ENCODE measurements around the gene XYLT2. TPM values are rescaled to one million over a fixed set of nuclear protein-coding genes. Genes with fewer than 3 reads are reported as not detected.
"Not testable (repeated sequence)": the region's sequence is repeated elsewhere in the genome, so short reads cannot be mapped to it uniquely, and the experiment has no call there.

XYLT2 gene
- 10.6 and 14.3 TPM in 2 replicates for polyA plus RNA-seq (2014; cell fraction: cytosol; rRNA removed)
- polyA plus RNA-seq (2014; cell fraction: nucleus; rRNA removed) = 24.7 and 25.6 TPM in 2 replicates

DNA sequence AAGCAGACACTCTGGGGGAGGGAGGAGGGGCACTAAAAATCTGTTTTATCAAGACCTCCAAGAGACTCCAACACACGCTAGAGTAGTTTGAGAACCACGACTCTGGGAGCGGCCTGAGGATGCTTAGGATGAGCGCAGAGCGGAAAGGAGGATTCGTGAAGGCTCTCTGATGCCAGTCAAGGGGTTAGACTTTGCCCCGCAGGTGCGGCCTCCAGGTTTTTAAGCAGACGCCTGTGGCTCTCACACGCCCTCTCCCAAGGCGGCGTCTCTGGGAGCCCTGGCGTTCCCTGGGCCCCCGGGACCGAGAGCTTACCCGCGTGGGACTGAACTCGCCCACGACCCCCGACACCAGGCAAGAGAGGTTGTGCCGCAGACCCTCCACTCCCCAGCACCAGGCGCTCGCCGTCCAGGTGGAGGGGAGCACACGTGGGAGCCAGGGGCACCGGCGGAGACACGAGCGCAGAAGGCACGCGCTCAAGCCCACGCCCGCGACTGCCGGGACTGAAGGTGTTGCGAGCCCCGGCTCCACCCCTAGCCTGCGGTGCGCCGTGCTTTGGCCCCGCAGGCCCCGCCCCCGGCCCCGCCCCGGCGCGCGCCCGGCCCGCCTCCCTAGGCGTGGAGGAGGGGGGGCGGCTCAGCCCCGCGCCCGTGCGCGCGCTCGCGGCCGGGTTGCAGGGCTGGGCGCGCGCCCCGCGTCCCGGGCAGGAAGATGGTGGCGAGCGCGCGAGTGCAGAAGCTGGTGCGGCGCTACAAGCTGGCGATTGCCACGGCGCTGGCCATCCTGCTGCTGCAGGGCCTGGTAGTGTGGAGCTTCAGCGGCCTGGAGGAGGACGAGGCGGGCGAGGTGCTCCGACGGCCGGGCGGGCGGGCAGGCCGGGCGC is at the start of gene XYLT2:
Gene XYLT2, plus strand, starts transcription at position 695 of the 881 bp plus-strand sequence. Its CDS starts 15 bp downstream, at position 710.
- peak; percentile 79 for DNase-seq (ENCODE audit: low spot score)

DNA sequence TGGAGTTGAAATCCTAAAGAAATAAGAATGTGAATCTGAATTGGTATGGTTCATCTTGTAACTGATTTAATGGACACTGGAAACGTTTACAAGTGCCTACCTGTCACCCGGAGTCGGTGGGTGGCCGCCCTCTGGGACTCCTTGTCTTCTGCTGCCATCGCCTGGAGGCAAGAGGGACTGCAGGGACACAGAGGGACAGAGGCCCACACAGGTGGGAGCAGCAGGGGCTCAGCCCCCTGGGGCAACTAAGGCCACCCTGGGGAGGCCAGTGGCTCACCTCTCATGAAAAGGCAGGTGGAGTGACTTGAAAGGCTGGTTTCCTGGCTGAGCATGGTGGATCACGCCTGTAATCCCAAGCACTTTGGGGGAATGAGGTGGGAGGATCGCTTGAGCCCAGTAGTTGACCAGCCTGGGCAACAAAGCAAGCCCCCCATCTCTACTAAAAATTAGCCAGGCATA is 48.5 kb upstream of the XYLT2 start:
- peak; percentile 68 for DNase-seq (ENCODE audit: low spot score)

DNA sequence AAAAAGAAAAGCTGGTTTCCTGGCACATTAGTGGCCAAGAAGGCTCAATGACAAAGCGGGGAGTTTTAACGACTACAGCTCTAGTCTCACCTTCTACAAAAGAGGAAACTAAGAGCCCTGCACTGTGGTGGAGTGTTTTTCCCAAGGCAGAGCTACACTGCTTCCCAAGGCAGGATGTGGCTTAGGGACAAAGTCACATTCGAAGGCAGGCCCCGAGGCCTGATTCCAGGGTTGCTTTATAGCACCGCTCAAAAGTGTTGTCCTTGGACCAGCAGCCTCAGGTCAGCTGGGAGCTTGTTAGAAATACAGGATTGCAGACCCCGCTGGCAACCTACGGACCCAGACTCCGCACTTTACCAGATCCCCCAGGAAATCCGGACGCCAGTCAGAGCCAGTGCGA is 47.9 kb upstream of the XYLT2 start:
- no peak for DNase-seq (ENCODE audit: low spot score)

DNA sequence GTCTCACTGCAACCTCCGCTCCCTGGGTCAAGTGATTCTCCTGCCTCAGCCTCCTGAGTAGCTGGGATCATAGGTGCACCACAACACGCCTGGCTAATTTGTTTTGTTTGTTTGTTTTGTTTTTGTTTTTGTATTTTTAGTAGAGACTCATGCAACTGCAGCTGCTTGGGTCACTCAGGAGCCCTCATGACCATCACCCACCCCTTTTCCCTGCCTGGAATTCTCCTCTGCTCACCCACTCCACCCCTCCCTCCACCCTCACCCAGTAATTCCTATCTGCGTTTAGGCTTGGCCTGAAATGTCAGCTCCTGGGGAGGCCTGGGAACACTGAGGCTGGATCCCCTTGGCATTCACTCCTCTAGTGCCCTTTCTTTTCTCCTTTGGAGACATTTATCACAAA is 46.1 kb upstream of the XYLT2 start:
- no peak for DNase-seq (ENCODE audit: low spot score)

- not testable (repeated sequence) for DNase-seq (ENCODE audit: low spot score)
Observed at GRCh38 chr17:50300824-50301223, 45.1 kb upstream of the XYLT2 start.

DNA sequence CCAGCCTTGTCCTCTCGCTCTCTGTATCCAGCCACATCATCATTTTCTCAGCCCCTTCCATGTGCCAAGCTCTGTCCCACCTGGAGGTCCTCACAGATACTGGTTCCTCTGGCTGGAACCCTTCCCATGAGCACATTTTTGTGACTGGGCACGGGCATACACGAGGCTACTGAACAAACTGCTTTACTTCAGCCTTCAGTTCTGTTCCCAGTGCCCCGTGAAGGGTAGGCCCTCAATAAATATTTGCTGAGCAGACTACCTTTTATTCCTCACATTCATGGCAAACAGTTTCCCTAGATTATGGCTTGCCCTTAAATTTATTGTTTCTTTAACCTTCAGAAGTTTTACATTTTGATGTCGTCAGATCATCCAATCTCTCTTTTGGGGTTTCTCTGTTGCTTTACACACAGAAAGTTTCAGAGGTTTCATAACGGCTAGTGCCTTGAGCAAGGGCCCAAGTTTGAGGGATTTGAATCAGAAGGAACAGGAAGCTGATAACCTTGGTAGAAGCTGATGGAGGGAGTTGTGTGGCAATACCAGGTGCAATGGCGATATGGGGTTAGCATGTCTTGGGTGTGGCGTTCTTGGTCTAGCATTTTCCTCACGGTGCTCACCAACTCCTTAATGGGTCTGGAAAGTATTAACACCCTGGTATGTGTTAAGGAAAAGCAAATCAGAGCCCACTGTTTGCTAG is 43.9 kb upstream of the XYLT2 start:
- no peak for DNase-seq (ENCODE audit: low spot score)

GRCh38 chr17:50303051-50303450 is 42.9 kb upstream of the XYLT2 start:
- no peak for DNase-seq (ENCODE audit: low spot score)

GRCh38 chr17:50303596-50303995 is 42.3 kb upstream of the XYLT2 start:
- DNase-seq (ENCODE audit: low spot score) = no peak

DNA sequence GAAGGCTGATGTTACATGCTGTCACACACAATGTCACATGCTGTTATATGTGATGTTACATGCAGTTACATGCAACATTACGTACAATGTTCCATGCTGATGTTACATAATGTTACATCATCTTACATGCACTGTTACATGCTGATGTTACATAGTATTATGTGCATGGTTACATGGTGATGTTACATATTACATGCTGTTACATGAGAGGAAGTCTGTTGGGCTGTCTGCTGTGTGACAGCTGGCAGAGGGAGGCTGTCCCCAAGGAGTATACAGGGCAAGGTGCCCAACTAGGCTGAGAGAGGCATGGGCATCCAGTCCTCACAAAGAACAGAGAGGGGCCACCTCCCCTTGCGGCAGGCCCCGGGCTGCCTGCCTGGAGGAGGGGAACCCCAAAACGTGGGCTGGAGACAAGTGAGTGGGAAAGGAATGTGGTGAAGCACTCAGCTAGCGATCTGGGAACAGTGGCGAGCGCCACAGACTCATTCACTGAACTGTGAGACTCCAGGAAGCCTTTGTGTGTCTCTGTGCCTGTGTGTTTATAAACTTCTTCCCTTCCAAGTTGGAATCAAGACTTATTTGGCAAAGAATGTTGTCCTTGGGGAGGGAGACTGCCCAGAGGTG is 41.0 kb upstream of the XYLT2 start:
- no peak for DNase-seq (ENCODE audit: low spot score)

DNA sequence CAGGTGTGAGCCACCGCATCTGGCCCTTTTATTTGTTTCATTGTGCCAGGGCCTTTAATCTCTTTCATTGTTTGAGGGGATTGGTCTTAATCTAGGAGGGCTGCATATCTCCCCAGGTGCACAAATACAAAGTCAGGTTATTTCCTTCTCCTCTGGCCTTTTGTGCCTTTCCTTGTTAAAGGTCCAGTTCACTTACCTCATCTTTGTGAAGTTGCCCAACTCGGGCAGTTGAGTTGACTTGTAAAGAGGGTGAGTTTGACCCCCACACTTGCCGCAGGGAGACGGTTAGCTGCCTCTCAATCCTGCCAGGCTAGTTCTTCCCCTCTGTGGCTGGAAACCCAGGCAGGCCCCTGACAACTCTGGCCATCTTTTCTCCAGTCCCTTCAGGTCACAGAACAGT is 38.3 kb upstream of the XYLT2 start:
- no peak for DNase-seq (ENCODE audit: low spot score)

- DNase-seq (ENCODE audit: low spot score) = no peak
Observed at GRCh38 chr17:50308666-50309065, 37.3 kb upstream of the XYLT2 start.

DNA sequence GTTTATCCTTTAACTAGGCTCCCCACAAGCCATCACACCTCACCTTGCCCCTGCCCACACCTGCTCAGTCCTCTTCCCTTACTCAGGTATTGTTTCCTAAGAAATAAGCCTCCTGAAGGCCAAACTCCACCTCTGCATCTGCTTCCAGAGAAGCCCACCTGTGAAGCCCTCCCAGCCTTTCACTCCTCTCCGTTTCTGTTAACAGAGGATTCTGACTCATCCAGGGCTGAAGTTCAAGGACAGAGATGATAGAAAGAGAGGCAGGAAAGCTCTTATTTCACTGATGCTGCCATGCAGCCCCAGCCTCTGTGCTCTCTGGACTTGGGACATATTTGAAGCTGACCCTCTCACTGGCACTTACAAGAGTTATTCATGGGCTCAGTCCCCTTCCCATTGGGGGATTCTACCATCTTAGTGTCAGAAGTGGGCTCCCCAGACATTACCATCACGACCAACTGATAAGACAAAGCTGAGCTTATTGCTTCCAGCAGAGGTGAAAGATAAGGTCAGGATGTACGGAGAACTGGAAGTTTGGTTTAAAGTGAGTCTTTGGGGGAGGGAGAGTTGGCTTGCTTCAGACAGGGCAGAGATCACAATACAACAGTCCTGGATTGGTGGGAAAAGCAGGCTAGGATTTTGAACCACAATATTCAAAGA is 35.3 kb upstream of the XYLT2 start:
- no peak for DNase-seq (ENCODE audit: low spot score)

DNA sequence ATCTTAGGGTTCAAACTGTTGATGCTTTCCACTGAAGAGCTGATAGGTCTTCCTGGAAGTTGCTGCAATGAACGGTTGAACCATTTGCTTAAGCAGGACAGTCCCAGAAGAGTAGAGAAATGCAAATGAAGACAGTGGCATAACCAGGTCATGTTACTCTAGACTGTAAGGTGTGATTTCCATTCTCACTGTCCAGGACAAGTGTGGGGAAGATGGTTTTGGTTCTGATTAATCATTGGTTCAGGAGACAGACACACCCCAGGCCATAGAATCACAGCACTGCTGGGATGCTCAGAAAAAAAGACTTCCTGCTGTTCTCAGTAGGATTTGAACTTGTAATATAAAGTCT is 34.8 kb upstream of the XYLT2 start:
- no peak for DNase-seq (ENCODE audit: low spot score)

DNA sequence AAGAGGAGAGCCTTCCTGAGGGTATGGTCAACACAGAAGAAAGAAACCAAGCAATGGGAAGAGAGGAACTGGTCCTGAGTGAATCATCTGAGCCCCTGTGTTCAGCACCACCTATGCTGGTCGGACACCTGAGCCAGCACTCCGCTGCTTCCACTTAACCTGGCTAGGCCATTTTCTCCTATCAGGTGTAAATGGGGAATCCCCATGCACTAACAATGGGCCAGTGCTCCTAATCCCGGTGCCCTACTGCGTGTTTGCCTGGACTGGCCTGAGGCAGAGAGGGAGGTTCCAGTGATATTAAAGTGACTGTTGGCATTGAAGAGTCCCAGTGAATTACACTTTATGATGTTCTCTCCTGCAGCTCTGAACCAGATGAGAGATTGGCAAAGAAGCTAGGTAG is 34.4 kb upstream of the XYLT2 start:
- no peak for DNase-seq (ENCODE audit: low spot score)

- DNase-seq (ENCODE audit: low spot score) = no peak
Observed at GRCh38 chr17:50312308-50312707, 33.6 kb upstream of the XYLT2 start.

DNA sequence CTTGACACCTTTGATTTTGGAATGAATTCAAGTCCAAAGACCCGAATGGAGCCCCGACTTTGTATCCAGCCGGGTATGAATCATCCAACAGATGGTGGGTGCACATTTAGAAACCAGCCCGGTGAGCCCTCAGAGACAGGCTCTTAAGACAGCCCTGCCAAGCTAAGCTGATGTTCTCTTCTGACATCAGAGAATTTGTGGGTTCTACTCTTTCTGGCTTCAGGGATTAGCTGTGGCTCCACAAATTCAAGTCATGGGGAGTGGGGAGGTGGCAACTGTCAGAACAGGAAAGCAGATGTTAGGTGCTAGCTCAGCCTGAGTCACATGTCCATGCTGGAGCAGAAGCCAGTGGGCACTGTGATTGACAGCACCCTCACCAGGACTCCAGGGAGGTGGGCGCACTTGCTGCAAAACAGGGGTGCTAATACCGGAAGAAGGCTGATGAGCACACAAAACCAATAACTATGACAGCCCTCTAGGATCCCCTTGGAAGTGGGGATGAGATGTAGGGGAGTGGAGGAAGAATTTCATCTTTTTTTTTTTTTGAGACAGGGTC is 31.4 kb upstream of the XYLT2 start:
- no peak for DNase-seq (ENCODE audit: low spot score)

- no peak for DNase-seq (ENCODE audit: low spot score)
Observed at GRCh38 chr17:50316016-50316587, 29.8 kb upstream of the XYLT2 start.

DNA sequence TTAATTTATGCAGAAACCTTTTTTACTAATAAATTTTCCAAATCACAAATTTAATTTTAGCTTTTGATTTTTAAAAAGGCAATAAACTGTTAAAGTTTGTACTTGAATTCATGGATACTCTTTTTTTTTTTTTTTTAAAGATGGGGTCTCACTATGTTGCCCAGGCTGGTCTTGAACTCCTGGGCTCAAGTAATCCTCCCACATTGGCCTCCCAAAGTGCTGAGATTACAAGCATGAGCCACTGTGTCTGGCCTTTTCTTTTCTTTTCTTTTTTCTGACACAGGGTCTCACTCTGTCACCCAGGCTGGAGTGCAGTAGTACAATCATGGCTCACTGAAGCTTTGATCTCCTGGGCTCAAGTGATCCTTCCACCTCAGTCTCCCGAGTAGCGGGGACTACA is 29.3 kb upstream of the XYLT2 start:
- not testable (repeated sequence) for DNase-seq (ENCODE audit: low spot score)

DNA sequence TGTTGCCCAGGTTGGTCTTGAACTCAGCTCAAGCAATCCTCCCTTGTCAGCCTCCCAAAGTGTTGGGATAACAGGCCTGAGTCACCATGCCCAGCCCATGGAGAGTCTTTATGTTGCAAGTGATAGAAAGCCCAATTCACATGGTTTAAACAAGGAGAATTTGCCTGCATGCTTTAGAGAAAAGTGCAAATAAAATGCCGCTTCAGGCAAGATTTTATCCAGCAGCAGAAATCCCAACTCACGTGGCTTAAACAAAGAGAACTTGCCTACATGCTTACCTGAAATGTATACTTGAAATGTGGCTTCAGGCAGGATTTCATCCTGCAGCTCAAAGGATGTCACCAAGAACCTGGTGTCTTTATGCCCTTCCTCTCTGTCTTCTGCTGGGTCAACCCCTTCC is 28.8 kb upstream of the XYLT2 start:
- DNase-seq (ENCODE audit: low spot score) = no peak

GRCh38 chr17:50318501-50319285 is 27.2 kb upstream of the XYLT2 start:
- DNase-seq (ENCODE audit: low spot score) = no peak

Measured in SK-N-DZ (cell line).